Fibroblast of the aortic adventitia (primary cell): ENCODE measurements around the gene GLMP. TPM values are rescaled to one million over a fixed set of nuclear protein-coding genes. Genes with fewer than 3 reads are reported as not detected.

ENCODE experiments used
- DNase-seq: peaks from one replicate; pipeline ENCODE4 v3.0.0-alpha.2; 2010; ENCODE audit warnings: low read depth
- H3K4me3 ChIP-seq: 2 replicates; pipeline ENCODE4 v1.5.1; 2011; ENCODE audit warnings: low read depth, mild to moderate bottlenecking, control low read depth, low read length, moderate library complexity
- CTCF ChIP-seq: IDR thresholded peaks from 2 replicates; pipeline ENCODE4 v1.5.1; 2011; ENCODE audit warnings: mild to moderate bottlenecking, low read length, control low read depth, inconsistent platforms; ENCODE audit not compliant: insufficient read depth
- total RNA-seq: library from RNA; depleted of rRNA; stranded (reverse); fragments of >200 nt; gene quantifications from 2 replicates; pipeline ENCODE4 v1.2.3, GENCODE V29; 2012; ENCODE audit warnings: low replicate concordance

Gene GLMP, protein sequence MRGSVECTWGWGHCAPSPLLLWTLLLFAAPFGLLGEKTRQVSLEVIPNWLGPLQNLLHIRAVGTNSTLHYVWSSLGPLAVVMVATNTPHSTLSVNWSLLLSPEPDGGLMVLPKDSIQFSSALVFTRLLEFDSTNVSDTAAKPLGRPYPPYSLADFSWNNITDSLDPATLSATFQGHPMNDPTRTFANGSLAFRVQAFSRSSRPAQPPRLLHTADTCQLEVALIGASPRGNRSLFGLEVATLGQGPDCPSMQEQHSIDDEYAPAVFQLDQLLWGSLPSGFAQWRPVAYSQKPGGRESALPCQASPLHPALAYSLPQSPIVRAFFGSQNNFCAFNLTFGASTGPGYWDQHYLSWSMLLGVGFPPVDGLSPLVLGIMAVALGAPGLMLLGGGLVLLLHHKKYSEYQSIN
- total RNA-seq, result 62.4 and 71.5 TPM in 2 replicates

GRCh38 chr1:156295391-156295947 is at the start of gene GLMP:
Gene GLMP, minus strand, starts transcription at chr1:156295679. Its CDS starts 34 bp downstream, at chr1:156295645.
- no peak for TF ChIP-seq CTCF
- peak within 1 kb of the TSS; percentile 93 for H3K4me3 ChIP-seq
- peak; percentile 81 for DNase-seq

GRCh38 chr1:156344409-156344808 is 48.9 kb upstream of the GLMP start:
- H3K4me3 ChIP-seq, result no peak overlapping the region
- no peak for TF ChIP-seq CTCF
- no peak for DNase-seq

GRCh38 chr1:156342166-156342955 is 46.9 kb upstream of the GLMP start:
- no peak for DNase-seq
- H3K4me3 ChIP-seq, result no peak overlapping the region
- TF ChIP-seq CTCF, result no peak

- DNase-seq, result peak; percentile 100
- peak within 1 kb of the TSS; percentile 97 for H3K4me3 ChIP-seq
- no peak for TF ChIP-seq CTCF
These were observed 42.9 kb upstream of the GLMP start, which contains the start of the genes CCT3 and TSACC for GRCh38 chr1:156338180-156338976. Gene CCT3, minus strand, starts transcription at chr1:156338292. Its CDS starts 108 bp downstream, at chr1:156338184. Gene TSACC, plus strand, starts transcription at chr1:156338526. Its CDS starts 1,232 bp downstream, at chr1:156339758.

- no peak for TF ChIP-seq CTCF
- DNase-seq, result no peak
- peak overlapping the region; percentile 97 for H3K4me3 ChIP-seq
These were observed 42.4 kb upstream of the GLMP start for GRCh38 chr1:156337888-156338179.
